ENCODE measurements around the gene PLEK. TPM values are rescaled to one million over a fixed set of nuclear protein-coding genes. Genes with fewer than 3 reads are reported as not detected.

PLEK gene
- total RNA-seq, 1 donor from 2014 or later: not detected

GRCh38 chr2:68414876-68415275, 49.8 kb downstream of the PLEK start:
- no peak for TF ChIP-seq CTCF (IDR thresholded peaks at IDR 0.05)
- peaks cover 7% of the 10 kb centered on the region for H3K4me1 Mint-ChIP-seq (ENCODE audit: low read depth)
- H3K27ac Mint-ChIP-seq (ENCODE audit: unreplicated experiment): no peak overlapping the region
- H3K36me3 Mint-ChIP-seq (ENCODE audit: low read depth): peaks cover 1% of the 10 kb centered on the region
- no peak overlapping the region for H3K4me3 Mint-ChIP-seq (ENCODE audit: unreplicated experiment)
- H3K9me3 Mint-ChIP-seq (ENCODE audit: low read depth): no peaks in the 10 kb centered on the region
- DNase-seq (ENCODE audit: low spot score): no peak
- H3K27me3 Mint-ChIP-seq (ENCODE audit: low read depth): peaks cover 8% of the 10 kb centered on the region

GRCh38 chr2:68415521-68415920, 50.4 kb downstream of the PLEK start:
- H3K27me3 Mint-ChIP-seq (ENCODE audit: low read depth): peaks cover 1% of the 10 kb centered on the region
- peaks cover 1% of the 10 kb centered on the region for H3K36me3 Mint-ChIP-seq (ENCODE audit: low read depth)
- H3K4me3 Mint-ChIP-seq (ENCODE audit: unreplicated experiment): no peak overlapping the region
- H3K9me3 Mint-ChIP-seq (ENCODE audit: low read depth): no peaks in the 10 kb centered on the region
- no peak for TF ChIP-seq CTCF (IDR thresholded peaks at IDR 0.05)
- DNase-seq (ENCODE audit: low spot score): no peak
- H3K4me1 Mint-ChIP-seq (ENCODE audit: low read depth): peaks cover 12% of the 10 kb centered on the region
- H3K27ac Mint-ChIP-seq (ENCODE audit: unreplicated experiment): no peak overlapping the region

- TF ChIP-seq CTCF (IDR thresholded peaks at IDR 0.05): no peak
- H3K4me1 Mint-ChIP-seq (ENCODE audit: low read depth): peaks cover 14% of the 10 kb centered on the region
- no peaks in the 10 kb centered on the region for H3K9me3 Mint-ChIP-seq (ENCODE audit: low read depth)
- peaks cover 1% of the 10 kb centered on the region for H3K36me3 Mint-ChIP-seq (ENCODE audit: low read depth)
- DNase-seq (ENCODE audit: low spot score): no peak
- H3K27ac Mint-ChIP-seq (ENCODE audit: unreplicated experiment): no peak overlapping the region
- no peak overlapping the region for H3K4me3 Mint-ChIP-seq (ENCODE audit: unreplicated experiment)
- peaks cover 1% of the 10 kb centered on the region for H3K27me3 Mint-ChIP-seq (ENCODE audit: low read depth)
Measured at GRCh38 chr2:68416081-68416675, 51.1 kb downstream of the PLEK start.

- TF ChIP-seq CTCF (IDR thresholded peaks at IDR 0.05): no peak
- no peaks in the 10 kb centered on the region for H3K9me3 Mint-ChIP-seq (ENCODE audit: low read depth)
- peaks cover 1% of the 10 kb centered on the region for H3K27me3 Mint-ChIP-seq (ENCODE audit: low read depth)
- DNase-seq (ENCODE audit: low spot score): no peak
- H3K4me3 Mint-ChIP-seq (ENCODE audit: unreplicated experiment): no peak overlapping the region
- peaks cover 7% of the 10 kb centered on the region for H3K4me1 Mint-ChIP-seq (ENCODE audit: low read depth)
- H3K27ac Mint-ChIP-seq (ENCODE audit: unreplicated experiment): no peak overlapping the region
- peaks cover 1% of the 10 kb centered on the region for H3K36me3 Mint-ChIP-seq (ENCODE audit: low read depth)
Measured at GRCh38 chr2:68417926-68418325, 52.8 kb downstream of the PLEK start.

GRCh38 chr2:68418419-68418818, 53.3 kb downstream of the PLEK start:
- Mint-ChIP-seq H3K4me1 (ENCODE audit: low read depth) (peaks cover 7% of the 10 kb centered on the region), H3K4me3 (ENCODE audit: unreplicated experiment) (no peak overlapping the region), H3K27me3 (ENCODE audit: low read depth) (peaks cover 1% of the 10 kb centered on the region), H3K27ac (ENCODE audit: unreplicated experiment) (no peak overlapping the region), H3K9me3 (ENCODE audit: low read depth) (no peaks in the 10 kb centered on the region), H3K36me3 (ENCODE audit: low read depth) (peaks cover 1% of the 10 kb centered on the region)
- no peak for DNase-seq (ENCODE audit: low spot score)
- TF ChIP-seq CTCF (IDR thresholded peaks at IDR 0.05): no peak
